Activated CD4-positive, alpha-beta T cell treated with anti-CD3 and anti-CD28 coated beads, Interleukin-2, amount 50 U/mL, for 48 hours (primary cell): ENCODE measurements around the gene BAZ1B.
"Not testable (repeated sequence)": the region's sequence is repeated elsewhere in the genome, so short reads cannot be mapped to it uniquely, and the experiment has no call there.

Experiments
- DNase-seq, 2 experiments: peaks; one replicate each; pipeline ENCODE4 v3.0.0-alpha.2; 2020

The BAZ1B gene

GRCh38 chr7:73504017-73504416 lies 18.1 kb downstream of the BAZ1B start:
- DNase-seq: no peak

GRCh38 chr7:73503229-73503628 lies 18.9 kb downstream of the BAZ1B start:
- DNase-seq: no peak

GRCh38 chr7:73496626-73497025 lies 25.5 kb downstream of the BAZ1B start:
- no peak for DNase-seq

- DNase-seq: not testable (repeated sequence)
These were observed 26.6 kb downstream of the BAZ1B start for GRCh38 chr7:73495507-73495906.

- DNase-seq: no peak
These were observed 32.1 kb downstream of the BAZ1B start for GRCh38 chr7:73489976-73490375.

- DNase-seq: no peak
These were observed 34.6 kb downstream of the BAZ1B start for GRCh38 chr7:73487486-73487885.

GRCh38 chr7:73483171-73483570 lies 38.9 kb downstream of the BAZ1B start:
- DNase-seq: no peak

- no peak for DNase-seq
These were observed 39.3 kb downstream of the BAZ1B start for GRCh38 chr7:73482746-73483145.

- DNase-seq: not testable (repeated sequence)
These were observed 40.6 kb downstream of the BAZ1B start for GRCh38 chr7:73481521-73481920.

- DNase-seq: no peak
These were observed 43.5 kb downstream of the BAZ1B start for GRCh38 chr7:73478549-73478948.

GRCh38 chr7:73477376-73477775 lies 44.7 kb downstream of the BAZ1B start:
- DNase-seq: no peak

- DNase-seq: no peak
These were observed 51.9 kb downstream of the BAZ1B start for GRCh38 chr7:73470208-73470607.

GRCh38 chr7:73467046-73467445 lies 55.0 kb downstream of the BAZ1B start:
- not testable (repeated sequence) for DNase-seq

GRCh38 chr7:73466112-73466511 lies 56.0 kb downstream of the BAZ1B start:
- DNase-seq: no peak

- no peak for DNase-seq
These were observed 58.1 kb downstream of the BAZ1B start for GRCh38 chr7:73463966-73464365.

- DNase-seq: no peak
These were observed 58.8 kb downstream of the BAZ1B start for GRCh38 chr7:73463260-73463659.

GRCh38 chr7:73461782-73462285 lies 60.3 kb downstream of the BAZ1B start:
- DNase-seq: no peak

- DNase-seq: no peak
These were observed 67.7 kb downstream of the BAZ1B start for GRCh38 chr7:73454424-73454823.

- DNase-seq: no peak
These were observed 69.0 kb downstream of the BAZ1B start for GRCh38 chr7:73452999-73453635.

- DNase-seq: no peak
These were observed 70.2 kb downstream of the BAZ1B start for GRCh38 chr7:73451780-73452398.

- DNase-seq: no peak
These were observed 72.7 kb downstream of the BAZ1B start for GRCh38 chr7:73449422-73449821.

- no peak for DNase-seq
These were observed 73.5 kb downstream of the BAZ1B start for GRCh38 chr7:73448609-73449008.

- no peak for DNase-seq
These were observed 74.9 kb downstream of the BAZ1B start for GRCh38 chr7:73447121-73447733.

GRCh38 chr7:73446682-73447081 lies 75.4 kb downstream of the BAZ1B start:
- no peak for DNase-seq
